IPS-18c (cell line): Measurements from ENCODE around the gene PML.
"Not testable (repeated sequence)": the region's sequence is repeated elsewhere in the genome, so short reads cannot be mapped to it uniquely, and the experiment has no call there.

Experiments
- H3K4me3 ChIP-seq: 2 replicates; pipeline ENCODE4 v1.7.0; 2013; ENCODE audit warnings: low read depth, mild to moderate bottlenecking, low read length, moderate library complexity; ENCODE audit not compliant: insufficient read depth
- H3K9me3 ChIP-seq: one replicate; pipeline ENCODE4 v1.6.1; 2013; ENCODE audit warnings: mild to moderate bottlenecking, low read length, moderate library complexity; ENCODE audit not compliant: control insufficient read depth, insufficient read depth

The PML gene

GRCh38 chr15:74059050-74059833, 64.7 kb downstream of the PML start:
- not testable (repeated sequence) for H3K4me3 ChIP-seq, H3K9me3 ChIP-seq

GRCh38 chr15:74060251-74060650, 65.7 kb downstream of the PML start:
- Histone ChIP-seq H3K9me3 (no peaks in the 10 kb centered on the region), H3K4me3 (no peak overlapping the region)

- no peaks in the 10 kb centered on the region for H3K9me3 ChIP-seq
- H3K4me3 ChIP-seq = no peak overlapping the region
These were observed 67.7 kb downstream of the PML start for GRCh38 chr15:74062236-74062635.

- H3K9me3 ChIP-seq = no peaks in the 10 kb centered on the region
These were observed 68.2 kb downstream of the PML start for GRCh38 chr15:74062671-74063070.

GRCh38 chr15:74063425-74064146, 69.1 kb downstream of the PML start:
- H3K4me3 ChIP-seq, H3K9me3 ChIP-seq: not testable (repeated sequence)

More at GRCh38 chr15:74062671-74063070, 68.2 kb downstream of the PML start:
- H3K4me3 ChIP-seq = no peak overlapping the region

- not testable (repeated sequence) for H3K9me3 ChIP-seq, H3K4me3 ChIP-seq
These were observed 69.7 kb downstream of the PML start for GRCh38 chr15:74064183-74064582.

GRCh38 chr15:74064822-74065221, 70.3 kb downstream of the PML start:
- not testable (repeated sequence) for H3K4me3 ChIP-seq, H3K9me3 ChIP-seq

GRCh38 chr15:74065684-74066411, 71.3 kb downstream of the PML start:
- not testable (repeated sequence) for H3K4me3 ChIP-seq, H3K9me3 ChIP-seq

GRCh38 chr15:74071645-74072044, 77.1 kb downstream of the PML start:
- H3K4me3 ChIP-seq, H3K9me3 ChIP-seq: not testable (repeated sequence)

- not testable (repeated sequence) for H3K4me3 ChIP-seq, H3K9me3 ChIP-seq
These were observed 77.6 kb downstream of the PML start for GRCh38 chr15:74072132-74072531.

GRCh38 chr15:74072614-74073337, 78.3 kb downstream of the PML start:
- H3K9me3 ChIP-seq, H3K4me3 ChIP-seq: not testable (repeated sequence)

GRCh38 chr15:74075781-74076180, 81.3 kb downstream of the PML start:
- H3K9me3 ChIP-seq, H3K4me3 ChIP-seq: not testable (repeated sequence)

GRCh38 chr15:74082450-74082849, 87.9 kb downstream of the PML start, which contains the start of gene GOLGA6A:
Gene GOLGA6A (minus strand): TSS chr15:74082550. CDS start chr15:74082509, 41 bp downstream.
- not testable (repeated sequence) for H3K4me3 ChIP-seq, H3K9me3 ChIP-seq

- H3K4me3 ChIP-seq, H3K9me3 ChIP-seq: not testable (repeated sequence)
These were observed 100.1 kb downstream of the PML start for GRCh38 chr15:74094567-74094966.

- not testable (repeated sequence) for H3K4me3 ChIP-seq, H3K9me3 ChIP-seq
These were observed 101.1 kb downstream of the PML start for GRCh38 chr15:74095610-74096009.

GRCh38 chr15:74096753-74097474, 102.4 kb downstream of the PML start:
- H3K4me3 ChIP-seq, H3K9me3 ChIP-seq: not testable (repeated sequence)
